SU-DHL-6 (cell line): Measurements from ENCODE around the gene DNAL4.
A peak's percentile ranks its signal among the peaks of the same experiment; 100 is the strongest.

ENCODE experiments used
- H2AFZ ChIP-seq: fragments of 200-600 bp; sonication (generic); 2 replicates; pipeline ENCODE4 v1.6.1; 2014; ENCODE audit warnings: low read depth, mild to moderate bottlenecking, moderate library complexity, mixed read lengths, antibody characterized with exemption, low read length; ENCODE audit not compliant: severe bottlenecking
- H3F3A ChIP-seq: fragments of 200-600 bp; shearing (Covaris generic); 2 replicates; pipeline ENCODE4 v1.6.0; 2016; ENCODE audit warnings: antibody characterized with exemption, mild to moderate bottlenecking; ENCODE audit not compliant: insufficient read depth
- H3K27ac ChIP-seq: fragments of 200-600 bp; sonication (generic); 2 replicates; pipeline ENCODE4 v1.5.1; 2016; ENCODE audit warnings: low read depth, mild to moderate bottlenecking, low read length, moderate library complexity, mixed read lengths
- H3K27me3 ChIP-seq: fragments of 200-600 bp; sonication (generic), shearing (Covaris generic); 2 replicates; pipeline ENCODE4 v1.6.0; 2014; ENCODE audit warnings: mild to moderate bottlenecking, low read length
- H3K36me3 ChIP-seq: fragments of 200-600 bp; sonication (generic); 2 replicates; pipeline ENCODE4 v1.6.1; 2014; ENCODE audit warnings: mild to moderate bottlenecking, low read length, mixed read lengths
- H3K4me2 ChIP-seq: fragments of 300-600, 200-600 bp; shearing (Covaris generic), sonication (generic); 2 replicates; pipeline ENCODE4 v1.6.0; 2014; ENCODE audit warnings: low read length, low read depth, mild to moderate bottlenecking; ENCODE audit not compliant: poor library complexity, severe bottlenecking
- H3K4me3 ChIP-seq: fragments of 200-600 bp; sonication (generic); 2 replicates; pipeline ENCODE4 v1.5.1; 2014; ENCODE audit warnings: antibody characterized with exemption, low read length, mild to moderate bottlenecking, mixed read lengths; ENCODE audit not compliant: insufficient read depth, poor library complexity, severe bottlenecking
- H3K79me2 ChIP-seq: fragments of 200-600 bp; sonication (generic); 2 replicates; pipeline ENCODE4 v1.6.1; 2014; ENCODE audit warnings: mild to moderate bottlenecking, low read length, moderate library complexity; ENCODE audit not compliant: insufficient read depth
- H3K9ac ChIP-seq: fragments of 200-600 bp; sonication (generic); 2 replicates; pipeline ENCODE4 v1.7.0; 2014; ENCODE audit warnings: mild to moderate bottlenecking, low read length
- H3K9me2 ChIP-seq: fragments of 200-600 bp; sonication (generic); replicated peaks from 2 replicates; pipeline ENCODE4 v1.6.1; 2014; ENCODE audit warnings: low read length; ENCODE audit not compliant: insufficient read depth
- H3K9me3 ChIP-seq: fragments of 200-600 bp; sonication (generic); 2 replicates; pipeline ENCODE4 v1.6.1; 2014; ENCODE audit warnings: low read length, mixed read lengths; ENCODE audit not compliant: insufficient read depth
- H4K20me1 ChIP-seq: fragments of 200-600 bp; sonication (generic); 2 replicates; pipeline ENCODE4 v1.6.1; 2014; ENCODE audit warnings: low read depth, mild to moderate bottlenecking, antibody characterized with exemption, low read length, moderate library complexity, mixed read lengths
- CTCF ChIP-seq: fragments of 200-600 bp; sonication (generic); IDR thresholded peaks from one replicate; pipeline ENCODE4 v1.5.1; 2017; ENCODE audit warnings: antibody characterized with exemption, mild to moderate bottlenecking, low read length, moderate library complexity; ENCODE audit not compliant: insufficient read depth, poor library complexity, severe bottlenecking
- EZH2phosphoT487 ChIP-seq: fragments of 200-600 bp; sonication (generic), shearing (Covaris generic); conservative IDR thresholded peaks from 2 replicates; pipeline ENCODE4 v1.6.1; 2018; ENCODE audit warnings: mild to moderate bottlenecking, antibody characterized with exemption, low read length, moderate library complexity, mixed read lengths

Gene DNAL4

GRCh38 chr22:38770257-38770949 is 23.5 kb downstream of the DNAL4 start:
- TF ChIP-seq CTCF = no peak
- no peak for TF ChIP-seq EZH2phosphoT487
- H3K79me2 ChIP-seq = no peaks in the 10 kb centered on the region
- no peaks in the 10 kb centered on the region for H3K9me3 ChIP-seq
- no peak overlapping the region for H3K4me2 ChIP-seq
- H3F3A ChIP-seq = no peaks in the 10 kb centered on the region
- H4K20me1 ChIP-seq = no peaks in the 10 kb centered on the region
- H2AFZ ChIP-seq = no peak overlapping the region
- H3K27ac ChIP-seq = no peak overlapping the region
- H3K4me3 ChIP-seq = no peak overlapping the region
- H3K27me3 ChIP-seq = no peaks in the 10 kb centered on the region
- H3K9ac ChIP-seq = no peak overlapping the region
- H3K9me2 ChIP-seq = no peaks in the 10 kb centered on the region
- H3K36me3 ChIP-seq = no peaks in the 10 kb centered on the region

DNA sequence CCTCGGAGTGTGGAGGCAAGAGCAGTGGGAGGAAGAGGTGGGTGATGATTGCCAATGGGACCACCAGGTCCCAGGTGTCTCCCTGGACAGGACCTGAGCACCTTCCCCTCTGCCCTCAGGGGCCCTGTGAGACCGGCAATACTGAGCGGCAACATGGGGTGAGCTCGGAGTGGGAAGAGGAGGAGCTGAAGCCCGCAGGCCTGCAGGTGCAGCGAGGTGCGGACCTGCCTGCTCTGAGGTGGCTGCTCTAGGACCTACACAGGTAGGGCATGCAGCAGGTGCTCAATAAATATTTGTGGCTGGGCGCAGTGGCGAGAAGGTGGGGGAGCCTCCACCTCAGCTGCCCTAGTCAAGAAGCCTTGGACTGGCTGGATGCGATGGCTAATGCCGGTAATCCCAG is 25.9 kb downstream of the DNAL4 start:
- Histone ChIP-seq H3K9ac (no peak overlapping the region), H3K36me3 (no peaks in the 10 kb centered on the region), H3K4me2 (no peak overlapping the region), H3K9me3 (no peaks in the 10 kb centered on the region), H3F3A (no peaks in the 10 kb centered on the region), H4K20me1 (no peaks in the 10 kb centered on the region), H2AFZ (no peak overlapping the region), H3K79me2 (no peaks in the 10 kb centered on the region), H3K27me3 (no peaks in the 10 kb centered on the region), H3K9me2 (no peaks in the 10 kb centered on the region), H3K4me3 (no peak overlapping the region), H3K27ac (no peak overlapping the region)
- no peak for TF ChIP-seq EZH2phosphoT487

DNA sequence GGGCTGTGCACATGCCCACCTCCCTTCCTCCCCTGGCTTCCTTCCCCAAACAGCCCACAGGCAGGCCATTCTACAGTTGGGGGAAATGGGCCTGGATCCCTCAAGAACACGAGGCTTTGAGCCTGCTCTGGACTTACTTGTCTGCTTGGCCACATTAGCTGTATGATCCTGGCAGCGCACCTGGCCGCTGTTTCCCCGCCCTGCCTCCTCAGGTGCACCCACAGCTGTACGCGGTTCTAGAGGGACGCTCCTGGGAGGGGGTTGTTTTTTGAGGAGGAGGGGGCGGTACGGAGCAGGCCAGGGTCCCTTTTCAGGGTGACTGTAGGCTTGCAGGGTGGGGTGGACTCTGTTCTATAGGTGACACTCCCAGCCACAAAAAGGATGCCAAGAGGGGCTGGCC is 26.6 kb downstream of the DNAL4 start:
- no peak overlapping the region for H3K4me3 ChIP-seq
- no peaks in the 10 kb centered on the region for H4K20me1 ChIP-seq
- H3K9ac ChIP-seq = no peak overlapping the region
- H3K4me2 ChIP-seq = no peak overlapping the region
- H3K27ac ChIP-seq = no peak overlapping the region
- no peaks in the 10 kb centered on the region for H3K36me3 ChIP-seq
- TF ChIP-seq EZH2phosphoT487 = no peak
- TF ChIP-seq CTCF = no peak
- no peaks in the 10 kb centered on the region for H3K27me3 ChIP-seq
- no peaks in the 10 kb centered on the region for H3F3A ChIP-seq
- no peaks in the 10 kb centered on the region for H3K9me2 ChIP-seq
- H3K79me2 ChIP-seq = no peaks in the 10 kb centered on the region
- H2AFZ ChIP-seq = no peak overlapping the region
- H3K9me3 ChIP-seq = no peaks in the 10 kb centered on the region

DNA sequence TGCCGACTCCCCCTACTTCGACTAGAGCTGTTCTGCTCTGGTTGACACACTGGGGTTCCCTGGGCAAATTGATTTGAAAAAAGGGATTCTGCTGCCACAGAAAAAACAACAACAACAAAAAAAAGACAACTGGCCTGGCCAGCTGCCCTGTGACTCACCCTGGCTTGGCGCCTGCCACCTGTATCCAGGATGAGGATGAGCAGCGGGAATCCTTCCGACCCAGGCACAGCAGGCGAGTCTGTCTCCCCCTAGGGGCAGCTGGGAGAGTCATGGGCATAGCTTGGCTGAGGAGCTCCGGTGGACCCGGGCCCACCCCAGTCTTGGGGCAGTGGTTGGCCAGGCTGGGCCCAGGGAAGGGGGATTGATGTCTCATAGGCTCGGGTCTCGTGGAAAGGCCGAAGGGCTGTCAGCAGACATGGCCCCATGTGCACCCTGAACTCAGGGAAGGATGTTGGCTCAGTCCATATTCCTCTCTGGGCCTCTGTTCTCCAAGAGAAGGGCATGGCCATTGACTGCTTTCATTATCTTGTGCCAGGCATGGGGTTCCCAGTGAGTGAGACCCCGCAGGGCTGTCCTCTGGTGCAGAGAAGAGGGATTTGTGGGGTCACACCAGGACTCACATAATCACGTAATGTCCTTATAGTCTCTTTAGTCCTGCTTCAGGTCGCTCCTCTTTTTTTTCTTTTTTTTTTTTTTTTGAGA is 27.7 kb downstream of the DNAL4 start:
- Histone ChIP-seq H3K27me3 (no peaks in the 10 kb centered on the region), H3F3A (no peaks in the 10 kb centered on the region)

More for the DNA sequence above, 27.7 kb downstream of the DNAL4 start:
- no peaks in the 10 kb centered on the region for H3K36me3 ChIP-seq
- H3K9me2 ChIP-seq = no peaks in the 10 kb centered on the region
- H4K20me1 ChIP-seq = no peaks in the 10 kb centered on the region
- H3K9me3 ChIP-seq = no peaks in the 10 kb centered on the region
- H3K4me2 ChIP-seq = no peak overlapping the region
- H2AFZ ChIP-seq = no peak overlapping the region
- no peaks in the 10 kb centered on the region for H3K79me2 ChIP-seq
- no peak overlapping the region for H3K9ac ChIP-seq
- no peak overlapping the region for H3K4me3 ChIP-seq
- TF ChIP-seq EZH2phosphoT487 (no peak), CTCF (peak; percentile 78)
- H3K27ac ChIP-seq = no peak overlapping the region
